Neural progenitor cell (in vitro differentiated cells): Measurements from ENCODE around the gene INMT. TPM values are rescaled to one million over a fixed set of nuclear protein-coding genes. Genes with fewer than 3 reads are reported as not detected.
A peak's percentile ranks its signal among the peaks of the same experiment; 100 is the strongest.

Experiments
- DNase-seq: peaks from one replicate; pipeline ENCODE4 v3.0.0-alpha.2; 2016; ENCODE audit warnings: low spot score
- H2AFZ ChIP-seq: fragments of 200-600 bp; sonication (generic); replicated peaks from 2 replicates; pipeline ENCODE4 v1.6.1; 2016; ENCODE audit warnings: antibody characterized with exemption
- H3F3A ChIP-seq: fragments of 200-600 bp; sonication (generic); 2 replicates; pipeline ENCODE4 v1.6.1; 2016; ENCODE audit warnings: antibody characterized with exemption, low read depth
- H3K27ac ChIP-seq: fragments of 200-600 bp; sonication (generic); 2 replicates; pipeline ENCODE4 v1.5.1; 2016; ENCODE audit warnings: mild to moderate bottlenecking
- H3K27me3 ChIP-seq: fragments of 200-600 bp; sonication (generic); 2 replicates; pipeline ENCODE4 v1.6.1; 2016; ENCODE audit warnings: mild to moderate bottlenecking, moderate library complexity
- H3K36me3 ChIP-seq: fragments of 200-600 bp; sonication (generic); 2 replicates; pipeline ENCODE4 v1.5.1; 2016
- H3K4me1 ChIP-seq: fragments of 200-600 bp; sonication (generic); 2 replicates; pipeline ENCODE4 v1.6.1; 2016; ENCODE audit warnings: mixed run types
- H3K4me2 ChIP-seq: fragments of 200-600 bp; sonication (generic); 2 replicates; pipeline ENCODE4 v1.6.1; 2016
- H3K4me3 ChIP-seq: fragments of 200-600 bp; sonication (generic); 2 replicates; pipeline ENCODE4 v1.5.1; 2016
- H3K79me2 ChIP-seq: fragments of 200-600 bp; sonication (generic); 2 replicates; pipeline ENCODE4 v1.6.1; 2016; ENCODE audit warnings: low read depth
- H3K9ac ChIP-seq: fragments of 200-600 bp; sonication (generic); 2 replicates; pipeline ENCODE4 v1.6.1; 2016
- H3K9me3 ChIP-seq: fragments of 200-600 bp; sonication (generic); 2 replicates; pipeline ENCODE4 v1.5.1; 2016; ENCODE audit warnings: low read depth
- H4K20me1 ChIP-seq: fragments of 200-600 bp; sonication (generic); 2 replicates; pipeline ENCODE4 v1.6.1; 2016; ENCODE audit warnings: low read depth
- H3K27ac Mint-ChIP-seq: 3 replicates; pipeline ENCODE4 v1.8.0; 2021; ENCODE audit warnings: mixed read lengths
- H3K27me3 Mint-ChIP-seq: 2 replicates; pipeline ENCODE4 v1.8.0; 2022; ENCODE audit warnings: low read depth, mild to moderate bottlenecking, inconsistent platforms, moderate library complexity, mixed read lengths; ENCODE audit not compliant: insufficient read depth
- H3K36me3 Mint-ChIP-seq: 3 replicates; pipeline ENCODE4 v1.8.0; 2021; ENCODE audit warnings: mixed read lengths
- H3K4me1 Mint-ChIP-seq: 3 replicates; pipeline ENCODE4 v1.8.0; 2021; ENCODE audit warnings: mixed read lengths
- H3K4me3 Mint-ChIP-seq: 3 replicates; pipeline ENCODE4 v1.8.0; 2021; ENCODE audit warnings: mild to moderate bottlenecking, moderate library complexity, mixed read lengths
- H3K9me3 Mint-ChIP-seq: 3 replicates; pipeline ENCODE4 v1.8.0; 2020; ENCODE audit warnings: mixed read lengths
- EZH2 ChIP-seq: fragments of 200-600 bp; sonication (generic); IDR thresholded peaks from 2 replicates; pipeline ENCODE4 v1.6.1; 2017; ENCODE audit warnings: antibody characterized with exemption, mild to moderate bottlenecking, moderate library complexity
- EZH2phosphoT487 ChIP-seq: fragments of 200-600 bp; sonication (generic); IDR thresholded peaks from 2 replicates; pipeline ENCODE4 v1.6.1; 2017; ENCODE audit warnings: antibody characterized with exemption
- total RNA-seq: library from RNA; depleted of rRNA; stranded (reverse); fragments of >200 nt; gene quantifications from 2 replicates; pipeline ENCODE4 v1.2.3, GENCODE V29; 2015; ENCODE audit warnings: low replicate concordance
- TF ChIP-seq, protein P1 (sequence below): fragments of 200-600 bp; sonication (generic); IDR thresholded peaks from 2 replicates; pipeline ENCODE4 v1.5.1; 2017; ENCODE audit warnings: antibody characterized with exemption, mild to moderate bottlenecking

The INMT gene
- 5.0 and 7.8 TPM in 2 replicates for total RNA-seq

DNA sequence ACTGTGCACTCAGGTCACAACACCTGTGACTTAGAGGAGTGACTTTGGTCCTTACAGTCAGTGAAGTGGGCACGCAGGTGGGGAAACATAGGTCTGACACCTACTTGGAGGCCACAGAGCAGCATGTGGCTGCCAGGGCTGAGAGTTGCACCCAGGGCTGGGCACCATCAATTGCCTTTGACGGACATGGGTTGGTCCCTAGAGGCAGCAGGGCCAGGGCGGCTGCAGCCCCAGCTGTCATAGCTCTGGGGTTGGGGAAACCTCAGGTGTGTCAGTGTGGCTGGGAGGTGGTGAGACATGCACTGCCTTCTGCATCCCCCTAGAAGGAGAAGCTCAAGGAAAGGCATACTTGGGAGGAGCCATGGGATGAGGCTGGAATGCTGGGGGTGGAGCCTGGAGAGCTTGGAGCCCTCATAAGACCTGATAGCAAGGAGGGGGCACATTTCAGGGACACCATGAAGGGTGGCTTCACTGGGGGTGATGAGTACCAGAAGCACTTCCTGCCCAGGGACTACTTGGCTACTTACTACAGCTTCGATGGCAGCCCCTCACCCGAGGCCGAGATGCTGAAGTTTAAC lies at the start of gene INMT:
TSS of gene INMT (plus strand) at position 440 of the 578 bp plus-strand sequence. CDS start at position 456, 16 bp downstream.
- Histone ChIP-seq H3K9ac (no peak within 1 kb of the TSS), H3F3A (no peaks in the 10 kb centered on the region), H3K9me3 (no peaks in the 10 kb centered on the region), H3K79me2 (no peaks in the 10 kb centered on the region), H3K27ac (no peak within 1 kb of the TSS), H3K4me1 (no peaks in the 10 kb centered on the region), H4K20me1 (no peaks in the 10 kb centered on the region), H3K4me2 (no peak within 1 kb of the TSS), H3K36me3 (no peaks in the 10 kb centered on the region), H3K4me3 (no peak within 1 kb of the TSS), H2AFZ (no peak within 1 kb of the TSS), H3K27me3 (no peaks in the 10 kb centered on the region)
- Mint-ChIP-seq H3K4me3 (no peak within 1 kb of the TSS), H3K27ac (no peak within 1 kb of the TSS), H3K4me1 (peaks cover 4% of the 10 kb centered on the region), H3K27me3 (peaks cover 10% of the 10 kb centered on the region), H3K9me3 (peaks cover 11% of the 10 kb centered on the region), H3K36me3 (no peaks in the 10 kb centered on the region)
- DNase-seq = no peak
- TF ChIP-seq EZH2 (no peak), EZH2phosphoT487 (no peak)
- TF ChIP-seq, protein P1, sequence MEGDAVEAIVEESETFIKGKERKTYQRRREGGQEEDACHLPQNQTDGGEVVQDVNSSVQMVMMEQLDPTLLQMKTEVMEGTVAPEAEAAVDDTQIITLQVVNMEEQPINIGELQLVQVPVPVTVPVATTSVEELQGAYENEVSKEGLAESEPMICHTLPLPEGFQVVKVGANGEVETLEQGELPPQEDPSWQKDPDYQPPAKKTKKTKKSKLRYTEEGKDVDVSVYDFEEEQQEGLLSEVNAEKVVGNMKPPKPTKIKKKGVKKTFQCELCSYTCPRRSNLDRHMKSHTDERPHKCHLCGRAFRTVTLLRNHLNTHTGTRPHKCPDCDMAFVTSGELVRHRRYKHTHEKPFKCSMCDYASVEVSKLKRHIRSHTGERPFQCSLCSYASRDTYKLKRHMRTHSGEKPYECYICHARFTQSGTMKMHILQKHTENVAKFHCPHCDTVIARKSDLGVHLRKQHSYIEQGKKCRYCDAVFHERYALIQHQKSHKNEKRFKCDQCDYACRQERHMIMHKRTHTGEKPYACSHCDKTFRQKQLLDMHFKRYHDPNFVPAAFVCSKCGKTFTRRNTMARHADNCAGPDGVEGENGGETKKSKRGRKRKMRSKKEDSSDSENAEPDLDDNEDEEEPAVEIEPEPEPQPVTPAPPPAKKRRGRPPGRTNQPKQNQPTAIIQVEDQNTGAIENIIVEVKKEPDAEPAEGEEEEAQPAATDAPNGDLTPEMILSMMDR = no peak

DNA sequence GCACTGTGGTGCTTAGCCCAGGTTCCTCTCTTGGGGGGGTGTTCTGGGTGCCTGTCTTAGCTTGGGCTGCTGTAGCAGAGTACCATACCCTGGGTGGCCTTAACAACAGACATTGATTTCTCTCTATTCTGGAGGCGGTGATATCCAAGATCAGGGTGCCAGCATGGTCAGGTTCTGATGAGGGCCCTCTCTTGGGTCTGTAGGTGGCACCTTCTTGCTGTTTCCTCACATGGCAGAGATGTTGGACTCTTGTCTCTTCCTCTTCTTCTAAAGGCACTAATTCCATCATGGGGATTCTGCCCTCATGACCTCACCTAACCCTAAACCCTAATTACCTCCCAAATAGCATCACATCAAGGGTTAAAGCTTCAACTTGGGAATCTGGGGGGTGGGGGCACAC lies 49.7 kb upstream of the INMT start:
- Mint-ChIP-seq H3K27me3 (peaks cover 5% of the 10 kb centered on the region), H3K36me3 (no peaks in the 10 kb centered on the region), H3K4me1 (peaks cover 14% of the 10 kb centered on the region), H3K4me3 (no peak overlapping the region), H3K9me3 (no peaks in the 10 kb centered on the region), H3K27ac (peak overlapping the region; percentile 84)
- DNase-seq = no peak
- Histone ChIP-seq H3K9ac (no peak overlapping the region), H3K27me3 (no peaks in the 10 kb centered on the region), H2AFZ (no peak overlapping the region), H3F3A (no peaks in the 10 kb centered on the region), H3K4me3 (no peak overlapping the region), H3K79me2 (no peaks in the 10 kb centered on the region), H3K4me1 (peaks cover 13% of the 10 kb centered on the region), H3K36me3 (no peaks in the 10 kb centered on the region), H4K20me1 (no peaks in the 10 kb centered on the region), H3K9me3 (no peaks in the 10 kb centered on the region), H3K4me2 (no peak overlapping the region), H3K27ac (no peak overlapping the region)
- no peak for TF ChIP-seq EZH2
- TF ChIP-seq, protein P1 = peak; percentile 17

DNA sequence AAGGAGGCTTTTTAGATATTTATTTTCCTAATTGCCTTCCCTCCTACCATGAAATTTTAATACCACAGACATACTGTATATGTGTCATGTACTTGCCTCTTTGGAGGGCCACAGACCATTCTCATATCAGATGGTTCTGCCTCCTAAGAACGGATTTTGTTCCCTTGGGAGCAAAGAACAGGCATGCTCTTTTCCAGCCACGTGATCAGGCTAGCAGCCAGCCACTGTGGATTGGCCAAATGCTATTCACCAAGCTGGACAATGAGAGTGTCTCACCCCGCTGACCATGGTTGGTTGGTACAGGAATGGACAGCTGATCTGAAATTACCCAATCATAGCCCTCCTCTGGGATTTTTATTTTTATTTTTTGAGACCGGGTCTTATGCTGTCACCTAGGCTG lies 48.2 kb upstream of the INMT start:
- Histone ChIP-seq H3K4me3 (no peak overlapping the region), H2AFZ (no peak overlapping the region), H3K36me3 (no peaks in the 10 kb centered on the region), H4K20me1 (no peaks in the 10 kb centered on the region), H3K27me3 (no peaks in the 10 kb centered on the region), H3K9ac (no peak overlapping the region), H3K9me3 (no peaks in the 10 kb centered on the region), H3K79me2 (no peaks in the 10 kb centered on the region), H3K4me1 (peaks cover 13% of the 10 kb centered on the region), H3K4me2 (no peak overlapping the region), H3F3A (no peaks in the 10 kb centered on the region), H3K27ac (no peak overlapping the region)
- TF ChIP-seq, protein P1 = no peak
- no peak for TF ChIP-seq EZH2phosphoT487
- TF ChIP-seq EZH2 = no peak
- Mint-ChIP-seq H3K27ac (no peak overlapping the region), H3K27me3 (peaks cover 5% of the 10 kb centered on the region), H3K9me3 (no peaks in the 10 kb centered on the region), H3K36me3 (no peaks in the 10 kb centered on the region), H3K4me1 (peaks cover 14% of the 10 kb centered on the region), H3K4me3 (no peak overlapping the region)
- DNase-seq = no peak
